T-helper 9 cell (primary cell): ENCODE measurements around the gene ACVR1.
A peak's percentile ranks its signal among the peaks of the same experiment; 100 is the strongest.
"Not testable (repeated sequence)": the region's sequence is repeated elsewhere in the genome, so short reads cannot be mapped to it uniquely, and the experiment has no call there.

Experiments used
- DNase-seq: peaks from one replicate; pipeline ENCODE4 v3.0.0-alpha.2; 2020

The ACVR1 gene

GRCh38 chr2:157893611-157894010 is 17.5 kb upstream of the ACVR1 start:
- no peak for DNase-seq

DNA sequence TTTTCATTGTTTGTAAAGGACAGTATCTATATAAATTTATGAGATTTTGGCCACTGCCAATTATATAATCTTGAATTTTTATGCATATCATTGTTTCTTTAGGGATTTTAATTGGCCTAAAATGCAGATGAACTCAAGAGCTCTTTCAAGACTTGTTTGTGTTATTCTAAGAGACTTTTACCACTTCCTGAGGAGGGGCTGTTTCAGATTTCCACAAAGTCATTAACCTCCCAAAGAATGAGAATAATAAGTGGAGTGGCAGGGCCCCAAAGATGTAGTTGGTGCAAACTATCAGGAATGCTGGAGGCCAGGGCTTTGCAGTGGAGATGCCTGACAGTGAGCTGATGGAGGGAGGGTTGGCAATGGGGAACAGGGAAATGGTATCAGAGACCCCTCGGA is 15.5 kb upstream of the ACVR1 start:
- DNase-seq = no peak

- DNase-seq = no peak
These were observed 15.0 kb upstream of the ACVR1 start for GRCh38 chr2:157890969-157891642.

DNA sequence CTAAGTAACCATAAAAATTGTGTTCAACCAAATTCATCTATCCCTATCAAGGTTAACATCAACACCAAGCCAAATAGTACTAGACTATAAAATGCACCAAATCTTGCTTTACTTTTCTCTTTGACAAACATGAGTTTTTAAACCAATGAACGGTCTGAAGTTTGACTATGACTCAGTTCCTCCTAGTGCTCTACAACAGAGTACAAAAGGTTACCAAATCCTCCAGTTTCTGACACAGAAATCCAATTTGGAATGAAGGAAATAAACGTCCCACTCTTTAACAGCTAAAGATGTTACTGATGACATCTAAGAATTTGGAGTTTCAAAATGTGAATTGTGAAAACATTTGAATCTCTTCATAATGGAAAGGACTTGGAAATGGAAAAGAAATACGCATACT is 11.8 kb upstream of the ACVR1 start:
- DNase-seq = no peak

GRCh38 chr2:157884533-157884932 is 8.4 kb upstream of the ACVR1 start:
- not testable (repeated sequence) for DNase-seq

DNA sequence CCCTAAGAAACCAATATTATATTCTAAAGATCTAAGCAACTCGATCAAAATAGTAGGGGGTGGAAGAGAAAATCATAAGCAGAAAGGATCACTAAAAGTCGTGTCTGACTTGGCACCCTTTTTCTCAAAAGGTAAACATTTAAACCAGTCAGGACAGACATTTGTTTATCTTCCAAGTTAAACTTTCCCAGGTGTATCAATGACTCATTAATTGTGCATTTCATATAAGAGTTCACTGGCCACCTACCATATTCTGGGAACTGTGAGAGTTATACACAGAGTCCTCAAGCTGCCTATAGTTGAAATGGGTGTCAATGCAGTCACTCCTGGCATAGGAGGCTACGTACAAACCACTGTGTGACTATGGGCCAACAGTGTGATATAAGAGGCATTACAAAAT is 4.8 kb upstream of the ACVR1 start:
- DNase-seq = no peak

DNA sequence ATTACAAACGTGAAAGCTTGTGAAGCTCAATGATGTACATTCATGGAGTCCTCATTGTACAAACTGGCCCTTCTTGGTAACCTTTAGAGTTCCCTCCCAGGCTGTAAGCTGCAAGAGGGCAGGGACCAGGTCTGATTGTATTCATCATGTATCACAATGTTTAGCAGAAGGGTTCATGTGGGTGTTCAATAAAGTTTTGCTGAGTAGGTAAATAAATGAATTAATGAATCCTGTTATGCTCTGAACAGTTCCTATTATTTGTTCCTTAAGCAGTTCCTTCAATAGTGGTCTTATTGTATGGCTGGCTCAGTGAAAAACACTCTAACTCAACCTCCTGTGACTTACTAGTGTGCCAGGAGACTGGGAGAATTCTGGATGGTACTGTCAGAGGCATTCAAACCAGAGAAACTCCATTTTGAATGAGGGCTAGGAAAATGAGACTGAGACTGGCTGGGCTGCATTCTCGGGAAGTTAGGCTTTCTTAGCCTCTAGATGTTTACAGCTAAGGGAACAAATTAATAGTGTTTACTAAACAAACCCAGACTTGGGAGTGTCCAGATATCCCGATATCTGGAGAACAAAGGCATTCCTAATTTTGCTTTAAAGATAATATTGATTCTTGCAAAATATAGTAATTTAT is 1.8 kb upstream of the ACVR1 start:
- DNase-seq = no peak

DNA sequence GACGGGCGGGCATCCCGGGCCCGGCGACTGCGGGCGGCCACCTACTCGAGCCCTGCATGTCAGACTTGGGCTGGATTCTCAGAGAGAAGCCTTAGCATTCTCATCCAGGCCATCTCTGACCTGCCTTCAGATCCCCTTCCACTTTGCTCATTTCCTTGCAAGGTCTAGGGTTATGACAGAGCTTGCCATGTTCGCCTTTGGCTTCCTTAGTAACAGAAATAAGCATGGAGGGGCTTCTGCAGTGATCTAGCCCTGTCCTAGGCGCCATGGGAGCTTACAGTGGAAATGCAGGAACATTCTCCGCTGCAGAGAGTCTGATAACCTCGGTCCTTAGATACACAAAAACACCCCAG is 632 bp upstream of the ACVR1 start:
- no peak for DNase-seq

- DNase-seq = peak; percentile 60
These were observed 477 bp downstream of the ACVR1 start for GRCh38 chr2:157875641-157876065.

GRCh38 chr2:157874997-157875640 is 1.0 kb downstream of the ACVR1 start:
- peak; percentile 4 for DNase-seq

DNA sequence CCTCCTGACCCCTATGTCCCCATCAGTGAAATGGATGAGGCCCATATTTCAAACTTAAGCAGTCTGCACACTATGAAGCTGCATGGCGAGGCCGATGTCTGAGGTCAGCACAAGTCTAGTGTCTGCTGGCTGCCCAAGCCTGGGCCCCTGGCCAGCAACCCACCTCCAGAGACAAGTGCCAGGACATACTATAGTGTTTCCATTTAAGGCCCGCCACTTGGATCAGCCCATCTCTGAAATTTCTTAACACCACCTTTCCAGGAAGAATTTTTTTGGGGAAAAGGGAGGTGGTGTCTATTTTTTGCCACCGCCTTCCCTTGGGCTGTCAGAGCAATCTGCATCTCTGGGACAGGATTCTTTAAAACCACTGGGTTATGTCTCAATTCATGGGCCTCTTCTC is 1.8 kb downstream of the ACVR1 start:
- DNase-seq = no peak

DNA sequence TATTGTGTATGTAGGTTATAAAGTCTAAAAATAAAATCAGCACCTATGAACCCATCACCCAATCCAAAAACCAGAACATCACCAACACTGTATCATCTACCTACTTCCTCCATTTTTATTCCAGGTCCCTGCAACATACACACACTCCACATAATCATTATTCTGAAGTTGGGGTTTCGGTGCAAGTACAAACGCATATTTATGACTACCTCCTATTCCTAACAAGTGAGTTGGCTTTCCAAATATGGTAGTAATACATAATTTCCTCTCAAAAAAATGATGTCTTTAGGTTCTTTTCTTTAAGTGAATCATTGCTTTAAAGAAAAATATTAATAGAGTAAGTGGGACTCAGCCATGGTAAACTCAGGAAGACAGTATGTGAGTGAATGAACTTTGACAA is 3.3 kb downstream of the ACVR1 start:
- no peak for DNase-seq

DNA sequence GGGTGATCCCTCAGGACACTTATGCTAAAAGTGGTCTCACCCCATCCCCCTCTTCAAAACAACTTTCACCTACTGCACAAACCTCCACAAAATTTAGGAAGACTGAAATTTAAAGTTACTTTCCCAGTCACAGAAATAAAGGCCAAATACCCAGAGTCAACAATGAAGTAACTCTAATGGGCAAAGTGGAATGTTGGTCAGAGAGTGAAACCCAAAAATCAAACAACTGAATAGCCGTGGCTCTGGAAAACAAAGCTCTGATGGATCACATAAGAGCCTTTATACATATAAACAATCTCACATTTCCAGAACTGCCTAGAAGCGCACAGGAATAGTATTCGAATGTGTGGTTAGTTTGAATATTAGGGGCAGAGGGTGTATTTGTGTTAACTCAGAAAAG is 4.7 kb downstream of the ACVR1 start:
- DNase-seq = no peak

GRCh38 chr2:157868993-157869392 is 7.1 kb downstream of the ACVR1 start:
- no peak for DNase-seq

GRCh38 chr2:157867703-157868102 is 8.4 kb downstream of the ACVR1 start:
- no peak for DNase-seq

DNA sequence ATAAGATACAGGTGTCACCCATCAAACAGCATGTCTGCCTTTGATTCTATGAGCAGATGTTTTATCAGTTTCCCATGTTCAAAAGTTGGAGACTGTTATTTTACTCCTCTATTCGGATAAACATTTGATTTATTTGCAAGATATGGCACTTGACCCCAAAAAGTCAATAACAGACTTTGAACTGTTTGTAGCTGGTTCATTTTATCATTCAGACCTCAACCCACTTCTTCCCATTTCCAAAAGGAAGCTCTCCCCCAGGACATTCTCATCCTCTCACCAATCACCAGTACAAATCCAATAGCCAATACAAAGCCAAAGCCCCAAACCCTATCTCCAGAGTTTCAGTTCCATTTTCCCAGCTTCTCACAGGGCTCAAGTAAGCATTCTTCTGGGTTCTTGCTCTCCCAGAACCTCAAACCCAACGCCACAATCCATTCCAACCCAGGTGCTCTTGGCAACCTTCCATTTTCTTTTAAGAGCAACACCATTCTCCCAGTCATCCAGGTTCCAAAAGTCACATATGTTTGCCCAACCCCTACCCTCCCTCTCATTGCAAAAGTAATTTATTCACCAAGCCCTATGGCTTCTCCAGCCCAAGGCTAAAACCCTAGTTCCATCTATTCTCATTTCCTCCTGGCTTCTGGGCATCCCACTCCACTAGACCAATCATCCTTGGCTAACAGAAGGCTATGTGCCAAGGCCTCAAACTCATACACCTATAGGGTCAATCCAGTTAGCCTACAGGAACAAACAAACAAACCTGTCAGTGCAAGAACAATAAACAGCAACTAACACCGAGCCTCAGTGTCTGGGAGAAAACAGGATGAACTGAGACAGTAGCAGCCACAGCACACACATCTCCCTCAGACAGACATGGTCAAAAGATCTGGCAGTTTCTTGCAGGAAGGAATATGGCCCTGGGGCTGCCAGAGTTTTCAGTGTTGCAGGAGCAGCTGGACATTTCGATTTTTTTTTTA is 9.2 kb downstream of the ACVR1 start:
- DNase-seq = no peak

DNA sequence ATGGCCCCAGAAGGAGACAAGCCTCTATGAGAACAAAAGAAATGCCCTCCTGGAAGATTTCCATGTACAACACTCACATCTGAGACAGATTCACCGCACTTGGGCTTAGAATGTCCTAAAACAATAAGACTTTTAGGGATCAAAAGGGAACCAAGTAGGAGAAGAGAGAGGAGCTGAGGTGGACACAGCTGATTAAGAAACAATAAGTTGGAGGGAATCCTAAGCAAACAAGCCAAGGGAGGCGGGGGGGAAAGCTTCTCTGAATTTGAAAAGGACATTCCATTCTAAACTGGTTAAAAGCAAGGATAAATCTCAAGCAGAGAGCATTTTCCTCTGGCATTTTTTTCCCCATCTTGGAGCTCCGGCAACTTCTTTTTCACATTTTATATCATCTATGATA is 9.9 kb downstream of the ACVR1 start:
- DNase-seq = no peak

DNA sequence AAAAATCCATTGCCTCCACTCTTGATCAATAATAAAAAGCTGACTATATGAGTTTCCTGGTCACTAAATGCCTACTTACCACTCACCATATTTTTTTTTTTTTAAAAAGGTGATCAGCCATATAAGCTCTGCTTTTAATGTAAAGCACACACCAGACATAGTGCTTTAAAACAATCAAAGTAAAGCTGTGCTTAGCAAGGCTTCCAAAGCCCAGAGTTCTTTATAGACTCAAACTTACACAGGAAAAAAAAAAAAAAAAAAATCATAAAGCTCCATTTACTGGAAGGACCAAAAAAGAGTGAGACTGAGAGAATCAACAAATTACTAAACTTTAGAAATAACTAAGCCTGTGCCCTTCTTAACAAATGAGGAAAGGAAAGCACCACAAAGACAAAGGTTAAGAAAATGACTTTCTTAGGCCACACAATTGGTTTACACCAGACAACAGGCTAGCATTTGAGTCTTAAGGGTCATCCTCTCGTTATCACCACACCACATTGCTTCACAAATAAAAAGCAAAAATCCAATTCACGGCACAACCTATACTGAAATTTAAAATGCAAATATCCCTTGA is 11.2 kb downstream of the ACVR1 start:
- DNase-seq = no peak

DNA sequence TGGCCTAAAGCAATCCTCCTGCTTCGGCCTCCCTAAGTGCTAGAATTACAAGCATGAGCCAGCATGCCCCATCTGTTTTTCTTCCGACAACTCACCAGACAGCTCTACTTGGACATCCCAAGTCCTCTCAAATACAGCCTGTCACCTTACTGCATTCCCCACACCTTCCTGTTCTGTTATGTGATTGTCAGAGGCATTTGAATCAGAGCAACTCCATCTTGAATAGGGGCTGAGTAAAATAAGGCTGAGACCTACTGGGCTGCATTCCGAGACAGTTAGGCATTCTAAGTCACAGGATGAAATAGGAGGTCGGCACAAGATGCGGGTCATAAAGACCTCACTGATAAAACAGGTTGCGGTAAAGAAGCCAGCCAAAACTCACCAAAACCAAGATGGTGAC is 17.3 kb downstream of the ACVR1 start:
- no peak for DNase-seq

- no peak for DNase-seq
These were observed 18.2 kb downstream of the ACVR1 start for GRCh38 chr2:157857881-157858280.

GRCh38 chr2:157856187-157856515 is 20.0 kb downstream of the ACVR1 start:
- no peak for DNase-seq

DNA sequence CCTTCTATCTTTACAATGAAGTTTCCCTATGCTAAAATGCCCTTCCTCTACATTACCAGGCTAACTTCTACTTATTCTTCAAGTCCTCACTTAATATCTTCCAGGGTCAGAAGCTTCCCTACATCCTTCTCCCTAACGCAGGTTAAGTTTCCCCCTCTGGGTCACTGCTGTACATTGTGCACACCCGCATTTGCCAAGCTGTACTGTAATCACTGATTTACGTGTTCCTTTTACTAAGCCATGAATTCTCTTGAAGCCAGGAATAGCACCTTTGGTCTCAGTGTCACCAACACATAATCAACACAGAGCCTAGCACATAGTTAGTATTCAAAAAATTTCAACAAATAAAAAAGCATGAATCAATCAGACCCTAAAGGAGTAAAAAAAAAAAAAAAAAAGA is 22.3 kb downstream of the ACVR1 start:
- no peak for DNase-seq

DNA sequence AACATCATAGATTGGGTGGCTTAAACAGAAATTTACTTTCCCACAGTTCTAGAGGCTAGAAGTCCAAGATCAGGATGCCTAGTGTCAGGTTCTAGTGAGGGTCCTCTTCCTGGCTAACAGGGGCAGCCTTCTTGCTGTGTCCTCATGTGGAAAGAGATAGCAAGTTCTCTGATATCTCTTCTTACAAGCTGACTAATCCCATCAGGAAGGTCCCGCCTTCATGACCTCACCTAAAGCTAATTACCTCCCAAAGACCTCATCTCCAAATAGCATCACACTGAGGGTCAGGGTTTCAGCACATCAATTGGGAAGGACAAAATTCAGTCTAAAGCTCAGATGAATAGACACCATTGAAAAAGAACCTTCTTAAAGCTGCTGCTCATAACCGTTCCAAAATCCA is 22.9 kb downstream of the ACVR1 start:
- no peak for DNase-seq
